HepG2 (cell line): Measurements from ENCODE around the gene ACAP3. TPM values are rescaled to one million over a fixed set of nuclear protein-coding genes. Genes with fewer than 3 reads are reported as not detected.

ENCODE experiments used
- AKAP8 ChIP-seq: sonication (generic); formaldehyde crosslinking; IDR thresholded peaks from 2 replicates; pipeline ENCODE4 v1.5.1; 2020; ENCODE audit warnings: mild to moderate bottlenecking, missing genetic modification reagents
- BRCA1 ChIP-seq: sonication (generic); formaldehyde crosslinking; IDR thresholded peaks from 2 replicates; pipeline ENCODE4 v1.4.0; 2020; ENCODE audit warnings: missing genetic modification reagents
- CBFB ChIP-seq: sonication (generic); formaldehyde crosslinking; IDR thresholded peaks from 2 replicates; pipeline ENCODE4 v1.4.0; 2020; ENCODE audit warnings: missing genetic modification reagents
- CCAR2 ChIP-seq: fragments of 200-400 bp; formaldehyde crosslinking; optimal IDR thresholded peaks from 2 replicates; pipeline ENCODE3; 2018; ENCODE audit warnings: low read depth, mild to moderate bottlenecking, low read length, moderate library complexity
- CREB3 ChIP-seq: sonication (generic); formaldehyde crosslinking; IDR thresholded peaks from 2 replicates; pipeline ENCODE4 v1.5.0; 2020; ENCODE audit warnings: missing genetic modification reagents
- FOXJ3 ChIP-seq: sonication (generic); formaldehyde crosslinking; IDR thresholded peaks from 2 replicates; pipeline ENCODE4 v1.4.0; 2020; ENCODE audit warnings: missing genetic modification reagents, mild to moderate bottlenecking, borderline replicate concordance
- GABPB1 ChIP-seq: IDR thresholded peaks from 2 replicates; pipeline ENCODE4 v1.6.1; 2016; ENCODE audit warnings: mild to moderate bottlenecking, missing genetic modification reagents, moderate library complexity, missing compliant biosample characterization
- GMEB2 ChIP-seq: IDR thresholded peaks from 2 replicates; pipeline ENCODE4 v1.6.1; 2016; ENCODE audit warnings: missing biosample characterization, missing genetic modification reagents, low read depth
- GTF3A ChIP-seq: sonication (generic); formaldehyde crosslinking; conservative IDR thresholded peaks from 2 replicates; pipeline ENCODE4 v1.4.0; 2020; ENCODE audit warnings: mild to moderate bottlenecking, missing genetic modification reagents
- HOMEZ ChIP-seq: IDR thresholded peaks from 2 replicates; pipeline ENCODE4 v1.6.1; 2016; ENCODE audit warnings: low read depth
- KDM5B ChIP-seq: sonication (generic); formaldehyde crosslinking; IDR thresholded peaks from 2 replicates; pipeline ENCODE4 v1.4.0; 2020; ENCODE audit warnings: missing genetic modification reagents, mild to moderate bottlenecking, borderline replicate concordance
- MAF1 ChIP-seq: sonication (generic); formaldehyde crosslinking; IDR thresholded peaks from 2 replicates; pipeline ENCODE4 v1.5.0; 2020; ENCODE audit warnings: missing genetic modification reagents, borderline replicate concordance
- NBN ChIP-seq: fragments of 450-650 bp; conservative IDR thresholded peaks from 2 replicates; pipeline ENCODE4 v1.6.1; 2017
- ONECUT2 ChIP-seq: sonication (generic); formaldehyde crosslinking; IDR thresholded peaks from 2 replicates; pipeline ENCODE4 v1.4.0; 2020; ENCODE audit warnings: missing genetic modification reagents
- PTBP1 ChIP-seq: fragments of 200-400 bp; formaldehyde crosslinking; IDR thresholded peaks from 2 replicates; pipeline ENCODE4 v1.6.1; 2018; ENCODE audit warnings: low read length, low read depth; ENCODE audit not compliant: poor library complexity, severe bottlenecking
- SAFB2 ChIP-seq: sonication (generic); formaldehyde crosslinking; IDR thresholded peaks from 2 replicates; pipeline ENCODE4 v1.5.1; 2020; ENCODE audit warnings: missing genetic modification reagents, low read depth, mild to moderate bottlenecking, borderline replicate concordance
- SPEN ChIP-seq: sonication (generic); formaldehyde crosslinking; IDR thresholded peaks from 2 replicates; pipeline ENCODE4 v1.5.1; 2020; ENCODE audit warnings: low read depth, mild to moderate bottlenecking, missing genetic modification reagents
- THAP8 ChIP-seq: sonication (generic); formaldehyde crosslinking; IDR thresholded peaks from 2 replicates; pipeline ENCODE4 v1.5.1; 2020; ENCODE audit warnings: missing genetic modification reagents, mild to moderate bottlenecking, borderline replicate concordance
- ZNF331 ChIP-seq: sonication (generic); formaldehyde crosslinking; IDR thresholded peaks from 2 replicates; pipeline ENCODE4 v1.4.0; 2020; ENCODE audit warnings: missing genetic modification reagents
- ZNF577 ChIP-seq: sonication (generic); formaldehyde crosslinking; IDR thresholded peaks from 2 replicates; pipeline ENCODE4 v1.4.0; 2020; ENCODE audit warnings: mild to moderate bottlenecking, low read depth, missing genetic modification reagents, borderline replicate concordance
- ZNF652 ChIP-seq: IDR thresholded peaks from 2 replicates; pipeline ENCODE4 v1.6.1; 2016; ENCODE audit warnings: low read depth, borderline replicate concordance
- ZNF724P ChIP-seq: sonication (generic); formaldehyde crosslinking; IDR thresholded peaks from 2 replicates; pipeline ENCODE4 v1.8.0; 2022; ENCODE audit warnings: missing genetic modification reagents, borderline replicate concordance
- polyA plus RNA-seq, 8 experiments: library from polyadenylated mRNA; depleted of rRNA in 3 of 8; stranded (reverse) in 7 of 8; unstranded in 1 of 8; fragments of >200 nt; fragmentation: Illumina TruSeq in 4 of 8; extraction: Trizol in 4 of 8; gene quantifications; 2 replicates each; pipeline versions ENCODE4 v1.2.1 to v1.2.3, GENCODE V29; 2011 to 2016; ENCODE audit warnings: low read depth in 4 of 8, missing spikeins in 1 of 8, mixed read lengths in 1 of 8; ENCODE audit not compliant: insufficient read depth in 1 of 8
- total RNA-seq, 5 experiments: library from RNA; depleted of rRNA; stranded (reverse); fragments of >200 nt; fragmentation: Illumina TruSeq; extraction: Trizol; gene quantifications; 2 replicates each; pipeline ENCODE4 v1.2.3, GENCODE V29; 2016; ENCODE audit warnings: low read depth in 1 of 5
- TF ChIP-seq, protein P1 (sequence below): sonication (generic); formaldehyde crosslinking; IDR thresholded peaks from 2 replicates; pipeline ENCODE4 v1.8.1; 2023; ENCODE audit warnings: mild to moderate bottlenecking, missing genetic modification reagents, borderline replicate concordance
- TF ChIP-seq, protein P2 (sequence below): sonication (generic); formaldehyde crosslinking; IDR thresholded peaks from 2 replicates; pipeline ENCODE4 v1.4.0; 2020; ENCODE audit warnings: mild to moderate bottlenecking, missing genetic modification reagents

Gene ACAP3
- total and polyA plus RNA-seq, 2 of the 13 experiments (the other 11 are each of a cell fraction or from before 2014, with no cell fraction given): 29.4 to 50.8 TPM

DNA sequence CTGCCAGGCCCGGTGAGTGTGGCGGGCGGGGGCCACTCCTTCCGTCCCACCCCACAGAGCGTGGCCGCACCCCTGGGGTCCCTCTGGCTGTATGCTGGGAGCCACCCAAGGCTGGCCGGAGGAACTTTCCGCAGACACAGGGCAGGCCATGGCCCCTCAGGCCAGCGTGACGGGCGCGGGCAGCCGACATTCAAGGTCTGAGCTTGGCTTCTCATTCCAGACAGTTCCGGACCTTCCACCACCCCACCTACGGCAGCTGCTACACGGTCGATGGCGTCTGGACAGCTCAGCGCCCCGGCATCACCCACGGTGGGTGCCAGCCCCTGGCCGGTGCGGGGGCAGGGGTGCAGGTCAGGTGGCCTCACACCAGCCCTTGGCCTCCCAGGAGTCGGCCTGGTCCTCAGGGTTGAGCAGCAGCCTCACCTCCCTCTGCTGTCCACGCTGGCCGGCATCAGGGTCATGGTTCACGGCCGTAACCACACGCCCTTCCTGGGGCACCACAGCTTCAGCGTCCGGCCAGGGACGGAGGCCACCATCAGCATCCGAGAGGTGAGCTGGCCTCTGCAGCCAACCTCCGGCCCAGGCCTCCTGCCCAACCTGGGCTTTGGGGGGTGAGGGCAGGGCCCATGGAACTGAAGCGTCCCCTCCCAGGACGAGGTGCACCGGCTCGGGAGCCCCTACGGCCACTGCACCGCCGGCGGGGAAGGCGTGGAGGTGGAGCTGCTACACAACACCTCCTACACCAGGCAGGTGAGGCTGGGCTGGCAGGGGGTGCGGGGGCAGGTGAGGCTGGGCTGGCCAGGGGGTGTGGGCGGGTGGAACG is 20.2 kb downstream of the ACAP3 start (continued):
- TF ChIP-seq CBFB (CRISPR knock-in tag) (peak; percentile 48; the same call in 1 of the 2 replicates), GMEB2 (CRISPR knock-in tag) (no peak), AKAP8 (no peak), SPEN (CRISPR knock-in tag) (peak; percentile 54), GTF3A (no peak), THAP8 (no peak), SAFB2 (CRISPR knock-in tag) (no peak), HOMEZ (no peak), CCAR2 (no peak), KDM5B (CRISPR knock-in tag) (peak; percentile 72; the same call in 1 of the 2 replicates), ZNF724P (CRISPR knock-in tag) (0 out of 2 replicates have a peak, but pooled peaks have one; percentile 57), ZNF577 (CRISPR knock-in tag) (no peak), GABPB1 (peak; percentile 73), PTBP1 (no peak), BRCA1 (CRISPR knock-in tag) (0 out of 2 replicates have a peak, but pooled peaks have one; percentile 38), ZNF331 (CRISPR knock-in tag) (peak; percentile 58; the same call in 1 of the 2 replicates), MAF1 (CRISPR knock-in tag) (no peak), ONECUT2 (CRISPR knock-in tag) (no peak), FOXJ3 (CRISPR knock-in tag) (0 out of 2 replicates have a peak, but pooled peaks have one; percentile 23), ZNF652 (CRISPR knock-in tag) (no peak), NBN (no peak), CREB3 (CRISPR knock-in tag) (no peak)
- TF ChIP-seq, protein P1, sequence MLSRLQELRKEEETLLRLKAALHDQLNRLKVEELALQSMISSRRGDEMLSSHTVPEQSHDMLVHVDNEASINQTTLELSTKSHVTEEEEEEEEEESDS: no peak
- TF ChIP-seq, protein P2, sequence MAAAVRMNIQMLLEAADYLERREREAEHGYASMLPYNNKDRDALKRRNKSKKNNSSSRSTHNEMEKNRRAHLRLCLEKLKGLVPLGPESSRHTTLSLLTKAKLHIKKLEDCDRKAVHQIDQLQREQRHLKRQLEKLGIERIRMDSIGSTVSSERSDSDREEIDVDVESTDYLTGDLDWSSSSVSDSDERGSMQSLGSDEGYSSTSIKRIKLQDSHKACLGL: peak; percentile 69
